ENCODE measurements around the gene KCNQ4.

DNA sequence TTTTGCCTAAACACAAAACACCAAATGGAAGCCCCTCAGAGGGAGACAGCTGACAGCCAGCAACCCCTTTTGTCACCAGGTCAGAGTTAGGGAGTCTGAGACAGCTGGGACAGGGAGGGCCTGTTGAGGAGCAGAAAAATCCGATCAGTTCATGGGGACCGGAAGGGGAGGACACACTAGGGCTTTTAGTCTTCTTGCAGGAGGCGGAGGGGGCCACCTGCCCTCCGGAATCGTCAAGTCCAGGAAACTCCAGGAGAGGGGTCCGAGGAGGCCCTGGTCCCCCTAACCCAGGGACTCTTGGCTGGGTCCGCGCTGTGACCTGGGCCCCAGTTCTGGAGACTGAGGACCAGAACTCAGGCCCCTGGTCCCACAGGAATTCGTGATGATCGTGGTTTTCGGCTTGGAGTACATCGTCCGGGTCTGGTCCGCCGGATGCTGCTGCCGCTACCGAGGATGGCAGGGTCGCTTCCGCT lies 34.2 kb downstream of the KCNQ4 start:
- TF ChIP-seq, protein P1, sequence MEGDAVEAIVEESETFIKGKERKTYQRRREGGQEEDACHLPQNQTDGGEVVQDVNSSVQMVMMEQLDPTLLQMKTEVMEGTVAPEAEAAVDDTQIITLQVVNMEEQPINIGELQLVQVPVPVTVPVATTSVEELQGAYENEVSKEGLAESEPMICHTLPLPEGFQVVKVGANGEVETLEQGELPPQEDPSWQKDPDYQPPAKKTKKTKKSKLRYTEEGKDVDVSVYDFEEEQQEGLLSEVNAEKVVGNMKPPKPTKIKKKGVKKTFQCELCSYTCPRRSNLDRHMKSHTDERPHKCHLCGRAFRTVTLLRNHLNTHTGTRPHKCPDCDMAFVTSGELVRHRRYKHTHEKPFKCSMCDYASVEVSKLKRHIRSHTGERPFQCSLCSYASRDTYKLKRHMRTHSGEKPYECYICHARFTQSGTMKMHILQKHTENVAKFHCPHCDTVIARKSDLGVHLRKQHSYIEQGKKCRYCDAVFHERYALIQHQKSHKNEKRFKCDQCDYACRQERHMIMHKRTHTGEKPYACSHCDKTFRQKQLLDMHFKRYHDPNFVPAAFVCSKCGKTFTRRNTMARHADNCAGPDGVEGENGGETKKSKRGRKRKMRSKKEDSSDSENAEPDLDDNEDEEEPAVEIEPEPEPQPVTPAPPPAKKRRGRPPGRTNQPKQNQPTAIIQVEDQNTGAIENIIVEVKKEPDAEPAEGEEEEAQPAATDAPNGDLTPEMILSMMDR (IDR thresholded peaks at IDR 0.05; ENCODE audit: low read depth, low read length, poor library complexity, severe bottlenecking) = no peak
- no peak for TF ChIP-seq EZH2phosphoT487 (IDR thresholded peaks at IDR 0.05; ENCODE audit: borderline replicate concordance, low read length)

Data from DOHH2 (cell line).